Stimulated activated CD4-positive, alpha-beta T cell treated with anti-CD3 and anti-CD28 coated beads, Interleukin-12 subunit alpha, Interleukin-12 subunit beta, amount 100 ng/mL, for 4 hours (primary cell): Measurements from ENCODE around the gene CLSTN2.
"Not testable (repeated sequence)": the region's sequence is repeated elsewhere in the genome, so short reads cannot be mapped to it uniquely, and the experiment has no call there.

Experiments
- DNase-seq: peaks from one replicate; pipeline ENCODE4 v3.0.0-alpha.2; 2020

Gene CLSTN2

GRCh38 chr3:140394488-140395133 is 459.6 kb downstream of the CLSTN2 start:
- DNase-seq, result no peak

DNA sequence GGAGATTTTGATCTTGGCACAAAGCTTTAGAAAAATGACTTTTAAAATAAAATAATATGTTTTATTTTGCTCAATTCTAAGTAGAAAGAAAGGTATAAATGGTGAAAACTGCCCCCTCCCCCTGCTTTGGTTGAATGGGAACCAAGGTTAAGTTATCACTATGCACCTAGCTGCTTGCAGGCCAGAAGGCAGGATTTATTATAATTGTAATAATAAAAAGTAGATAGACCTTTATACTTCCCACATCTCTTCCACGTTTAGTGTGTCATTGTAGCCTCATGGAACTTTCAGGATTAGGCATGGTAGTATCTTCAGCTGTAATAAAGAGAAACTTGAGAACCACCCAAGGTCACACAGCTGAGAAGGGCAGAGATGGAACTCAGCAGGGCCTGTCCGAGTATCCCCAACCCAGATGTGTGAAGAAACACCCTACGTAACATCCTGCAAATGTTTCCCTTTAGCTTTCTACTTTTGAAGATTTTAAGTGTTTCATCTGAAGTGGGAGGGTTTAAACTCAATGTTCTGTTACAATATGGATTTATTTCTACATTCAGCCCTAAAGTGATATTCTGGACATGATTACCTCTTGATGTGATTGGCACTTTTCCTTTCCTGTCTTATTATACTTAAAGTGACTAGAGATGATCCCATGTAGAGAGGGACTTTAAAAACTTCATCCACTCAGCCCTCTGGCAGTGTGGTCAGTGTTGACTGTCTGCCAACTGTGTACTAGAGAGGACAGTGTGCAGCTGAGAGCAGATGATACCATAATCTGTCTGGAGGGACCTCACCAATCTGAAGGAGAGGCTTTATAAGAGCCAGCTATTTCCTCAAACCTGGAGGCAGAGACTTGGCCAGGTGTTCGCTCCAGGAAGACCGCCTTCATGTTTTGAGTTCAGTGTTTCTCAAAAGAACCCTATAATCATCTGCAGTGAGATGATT is 460.4 kb downstream of the CLSTN2 start:
- no peak for DNase-seq

- DNase-seq, result no peak
These were observed 461.1 kb downstream of the CLSTN2 start for GRCh38 chr3:140396110-140396509.

DNA sequence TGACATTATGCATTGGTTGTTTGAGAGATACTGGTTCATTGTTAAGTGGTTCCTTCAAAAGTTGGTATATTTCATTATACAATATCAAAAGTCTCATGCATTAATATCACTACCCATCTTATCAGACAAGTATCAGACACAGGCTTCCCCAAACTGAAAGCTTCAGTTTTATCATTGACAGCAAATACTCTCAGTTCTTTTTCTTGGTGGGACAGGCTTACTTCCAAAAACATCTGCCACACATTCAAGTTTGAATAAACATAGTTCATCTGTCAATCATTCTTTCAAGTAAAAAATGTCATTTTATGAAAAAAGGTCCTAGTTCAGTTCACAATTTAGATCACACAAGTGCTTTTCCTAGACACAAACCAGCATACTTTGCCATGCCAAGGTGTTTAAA is 462.9 kb downstream of the CLSTN2 start:
- no peak for DNase-seq

GRCh38 chr3:140398387-140398786 is 463.4 kb downstream of the CLSTN2 start:
- DNase-seq, result no peak

GRCh38 chr3:140399871-140400270 is 464.9 kb downstream of the CLSTN2 start:
- DNase-seq, result no peak

DNA sequence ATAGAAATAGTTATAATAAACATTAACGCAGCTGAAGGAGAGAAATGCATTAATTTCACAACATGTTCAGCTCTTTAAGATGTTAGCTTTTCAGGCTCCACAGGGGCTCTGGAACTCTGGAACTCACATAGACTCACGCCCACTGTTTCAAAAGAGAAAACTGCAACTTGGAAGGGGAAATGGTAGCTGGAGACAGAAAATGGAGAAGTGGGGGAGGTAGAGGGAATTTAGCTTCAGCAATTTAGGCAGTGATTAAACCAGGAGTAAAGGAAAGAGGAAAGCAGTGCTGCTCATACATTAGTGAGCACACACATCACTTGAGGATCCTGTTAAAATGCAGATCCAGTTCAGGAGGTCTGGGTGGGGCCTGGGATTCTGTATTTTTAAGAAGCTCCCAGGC is 468.1 kb downstream of the CLSTN2 start:
- DNase-seq, result no peak

- no peak for DNase-seq
These were observed 468.6 kb downstream of the CLSTN2 start for GRCh38 chr3:140403608-140404007.

GRCh38 chr3:140406655-140407054 is 471.7 kb downstream of the CLSTN2 start:
- no peak for DNase-seq

- DNase-seq, result no peak
These were observed 473.3 kb downstream of the CLSTN2 start for GRCh38 chr3:140408252-140408651.

GRCh38 chr3:140416666-140417065 is 481.7 kb downstream of the CLSTN2 start:
- no peak for DNase-seq

- DNase-seq, result no peak
These were observed 485.8 kb downstream of the CLSTN2 start for GRCh38 chr3:140420621-140421357.

- no peak for DNase-seq
These were observed 486.9 kb downstream of the CLSTN2 start for GRCh38 chr3:140421884-140422283.

DNA sequence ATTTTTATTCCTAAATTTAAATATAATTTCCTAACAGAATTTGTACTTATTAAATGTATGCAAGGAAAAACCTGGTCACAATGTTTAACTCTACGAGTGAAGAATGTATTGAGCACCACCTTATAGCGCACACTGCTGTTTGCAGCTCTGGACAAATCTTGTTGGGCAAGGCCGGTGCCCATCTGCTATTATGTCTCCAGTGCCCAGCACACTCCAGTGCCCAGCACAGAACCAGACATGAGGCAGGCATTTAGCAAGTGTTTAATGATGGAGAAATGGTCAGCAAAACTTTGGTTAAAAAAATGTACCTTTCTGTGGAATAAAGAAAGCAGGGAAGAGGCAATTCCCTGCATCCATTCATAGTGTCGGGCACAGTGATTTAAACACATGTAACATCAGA is 488.2 kb downstream of the CLSTN2 start:
- no peak for DNase-seq

- not testable (repeated sequence) for DNase-seq
These were observed 488.6 kb downstream of the CLSTN2 start for GRCh38 chr3:140423574-140423973.

GRCh38 chr3:140424211-140424610 is 489.2 kb downstream of the CLSTN2 start:
- DNase-seq, result no peak

- DNase-seq, result no peak
These were observed 489.7 kb downstream of the CLSTN2 start for GRCh38 chr3:140424726-140425125.

DNA sequence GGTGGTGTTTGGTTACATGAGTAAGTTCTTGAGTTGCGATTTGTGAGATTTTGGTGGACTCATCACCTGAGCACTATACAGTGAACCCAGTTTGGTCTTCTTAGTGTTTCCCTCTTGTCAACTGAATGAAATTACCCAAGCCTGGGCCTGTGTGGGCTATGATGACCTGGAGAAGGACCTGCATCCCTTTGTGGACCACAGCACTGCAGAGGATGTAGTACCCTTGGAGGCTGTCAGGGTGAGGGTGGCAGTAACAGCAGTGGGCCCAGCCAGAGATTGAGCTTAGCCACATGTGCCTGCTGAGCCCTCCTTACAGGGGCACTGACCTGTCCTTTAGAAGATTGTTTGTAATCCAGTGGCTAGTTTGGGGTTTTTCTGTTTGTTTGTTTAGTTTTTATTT is 492.8 kb downstream of the CLSTN2 start:
- no peak for DNase-seq

GRCh38 chr3:140428380-140428779 is 493.4 kb downstream of the CLSTN2 start:
- DNase-seq, result no peak

DNA sequence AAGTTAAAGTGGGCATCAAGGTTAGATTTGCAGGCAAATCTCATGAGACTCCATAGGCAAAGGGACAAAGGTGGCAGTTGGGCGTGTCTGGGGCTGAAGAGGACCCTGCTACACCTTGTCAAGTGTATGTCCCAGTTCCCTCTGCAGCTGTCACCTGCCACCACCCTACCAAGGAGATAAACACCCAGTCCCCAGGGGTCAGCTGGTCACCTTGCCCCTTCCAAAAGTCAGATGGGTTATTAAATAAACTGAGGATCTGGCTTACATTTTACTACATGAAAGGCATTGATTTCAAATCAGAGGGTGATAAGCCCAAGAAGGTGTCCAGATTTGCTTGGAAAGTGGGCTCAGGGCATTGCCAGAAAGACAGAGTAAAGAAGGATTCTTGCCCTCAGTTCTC is 494.8 kb downstream of the CLSTN2 start:
- no peak for DNase-seq

- no peak for DNase-seq
These were observed 495.5 kb downstream of the CLSTN2 start for GRCh38 chr3:140430494-140430893.

GRCh38 chr3:140432229-140432669 is 497.3 kb downstream of the CLSTN2 start:
- no peak for DNase-seq

DNA sequence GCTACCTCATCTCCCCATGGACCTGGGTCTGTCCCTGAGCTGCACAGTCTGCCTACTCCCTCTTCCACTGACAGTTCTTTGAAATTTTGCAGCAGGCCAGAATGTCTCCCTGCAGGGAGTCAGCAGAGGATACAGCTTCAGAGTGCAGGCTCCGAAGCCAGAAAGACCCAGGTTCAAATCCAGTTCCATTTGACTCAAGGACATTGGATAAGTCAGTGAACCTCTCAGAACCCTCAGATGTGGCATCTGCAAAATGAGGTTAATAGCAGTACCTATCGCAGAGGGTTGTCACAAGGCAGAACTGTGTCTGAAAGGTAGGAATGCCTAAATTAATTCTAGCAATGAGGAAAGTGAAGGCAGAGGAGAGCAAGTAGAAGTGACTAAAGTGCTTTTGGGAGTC is 498.4 kb downstream of the CLSTN2 start:
- no peak for DNase-seq
